ENCODE measurements around the gene PTBP3. TPM values are rescaled to one million over a fixed set of nuclear protein-coding genes. Genes with fewer than 3 reads are reported as not detected.

PTBP3 gene
- polyA plus RNA-seq, 1 of the 3 experiments (the other 2 are of a cell fraction), result 6.1 TPM

GRCh38 chr9:112338561-112338960 is 5.1 kb upstream of the PTBP3 start:
- DNase-seq, result no peak
- no peaks in the 10 kb centered on the region for H3K9me3 ChIP-seq

GRCh38 chr9:112337547-112337946 is 4.1 kb upstream of the PTBP3 start:
- H2AFZ ChIP-seq (ENCODE audit: low read depth), result no peak overlapping the region
- H3K9ac ChIP-seq, result no peak overlapping the region
- no peaks in the 10 kb centered on the region for H3K9me3 ChIP-seq
- H3K36me3 ChIP-seq (replicated peaks in 1 of 2; ENCODE audit: control insufficient read depth in 1 of 2, insufficient read depth in 2 of 2, low read length in 1 of 2), result no peaks in the 10 kb centered on the region
- no peak overlapping the region for H3K4me3 ChIP-seq (ENCODE audit: low read depth in 2 of 2, low read length in 1 of 2)
- no peaks in the 10 kb centered on the region for H4K20me1 ChIP-seq (ENCODE audit: insufficient read depth)
- ChIA-PET CTCF (no interaction called here), POLR2A (no interaction called here)
- no peak overlapping the region for H3K4me2 ChIP-seq
- no peak for DNase-seq
- H3K79me2 ChIP-seq (ENCODE audit: insufficient read depth), result peaks cover 3% of the 10 kb centered on the region; the same call in 1 of the 2 replicates
- no peaks in the 10 kb centered on the region for H3K9me2 ChIP-seq
- H3K4me1 ChIP-seq (ENCODE audit: control insufficient read depth in 1 of 2, insufficient read depth in 2 of 2, low read depth in 1 of 2, low read length in 1 of 2), result no peaks in the 10 kb centered on the region
- no peak overlapping the region for H3K27ac ChIP-seq (ENCODE audit: low read depth in 2 of 2, low read length in 1 of 2)
- WGBS (ENCODE audit: low lambda C conversion rate), result 44% methylated on average over 1 of the region's 1 CpG
- H3F3A ChIP-seq (replicated peaks; ENCODE audit: insufficient read depth), result peaks cover 19% of the 10 kb centered on the region
- H3K27me3 ChIP-seq (ENCODE audit: insufficient read depth), result no peaks in the 10 kb centered on the region
- no peak for TF ChIP-seq EZH2phosphoT487 (IDR thresholded peaks at IDR 0.05; ENCODE audit: borderline replicate concordance, low read depth)
- no peak for TF ChIP-seq CTCF (IDR thresholded peaks at IDR 0.05)
- no peak for TF ChIP-seq POLR2AphosphoS5 (IDR thresholded peaks at IDR 0.05; ENCODE audit: low read depth, low read length)
- no peak for TF ChIP-seq ZBTB33 (IDR thresholded peaks at IDR 0.05; ENCODE audit: borderline replicate concordance, low read depth)
- TF ChIP-seq REST (IDR thresholded peaks at IDR 0.05; ENCODE audit: low read depth, low read length), result no peak
- no peak for TF ChIP-seq USF1 (IDR thresholded peaks at IDR 0.05; ENCODE audit: borderline replicate concordance, low read depth)
- TF ChIP-seq RAD21 (IDR thresholded peaks at IDR 0.05; ENCODE audit: low read length), result no peak
- TF ChIP-seq NRF1 (IDR thresholded peaks at IDR 0.05; ENCODE audit: low read depth, low read length), result no peak
- TF ChIP-seq FOSL2 (IDR thresholded peaks at IDR 0.05; ENCODE audit: borderline replicate concordance, low read depth), result no peak
- TF ChIP-seq MAX (IDR thresholded peaks at IDR 0.05; ENCODE audit: low read depth), result no peak
- no peak for TF ChIP-seq GABPA (IDR thresholded peaks at IDR 0.05; ENCODE audit: low read depth)
- no peak for TF ChIP-seq RFX5 (IDR thresholded peaks at IDR 0.05; ENCODE audit: low read length)
- TF ChIP-seq RXRA (IDR thresholded peaks at IDR 0.05; ENCODE audit: borderline replicate concordance, low read depth), result no peak
- no peak for TF ChIP-seq JUND (IDR thresholded peaks at IDR 0.05)
- TF ChIP-seq MXI1 (IDR thresholded peaks at IDR 0.05; ENCODE audit: low read depth, low read length), result no peak

More at GRCh38 chr9:112338561-112338960, 5.1 kb upstream of the PTBP3 start:
- H2AFZ ChIP-seq (ENCODE audit: low read depth), result no peak overlapping the region; the same call in 1 of the 2 replicates
- H3K36me3 ChIP-seq (replicated peaks in 1 of 2; ENCODE audit: control insufficient read depth in 1 of 2, insufficient read depth in 2 of 2, low read length in 1 of 2), result no peaks in the 10 kb centered on the region
- H3K4me3 ChIP-seq (ENCODE audit: low read depth in 2 of 2, low read length in 1 of 2), result no peak overlapping the region
- POLR2A ChIA-PET, result no interaction called here
- no peak overlapping the region for H3K4me2 ChIP-seq
- no peaks in the 10 kb centered on the region for H3K9me2 ChIP-seq
- CTCF ChIA-PET, result interaction anchor here (1.4 to 1.6 kb wide), 2 partner anchors 241 to 264 kb away, joined by 3 read pairs; no protein-coding TSS in a partner anchor
- peak overlapping the region in 1 of 2 experiments; percentile 11; a peak in 1 of 4 replicates for H3K27ac ChIP-seq (ENCODE audit: low read depth in 2 of 2, low read length in 1 of 2)
- no peaks in the 10 kb centered on the region for H3K4me1 ChIP-seq (ENCODE audit: control insufficient read depth in 1 of 2, insufficient read depth in 2 of 2, low read depth in 1 of 2, low read length in 1 of 2)
- peaks cover 16% of the 10 kb centered on the region for H3F3A ChIP-seq (replicated peaks; ENCODE audit: insufficient read depth)
- H3K9ac ChIP-seq, result no peak overlapping the region
- 39% methylated on average over 3 of the region's 3 CpGs for WGBS (ENCODE audit: low lambda C conversion rate)
- H3K27me3 ChIP-seq (ENCODE audit: insufficient read depth), result no peaks in the 10 kb centered on the region
- H3K79me2 ChIP-seq (ENCODE audit: insufficient read depth), result no peaks in the 10 kb centered on the region
- TF ChIP-seq RAD21 (IDR thresholded peaks at IDR 0.05; ENCODE audit: low read length) (no peak), PBX3 (IDR thresholded peaks at IDR 0.05) (0 out of 2 replicates have a peak, but pooled peaks have one; percentile 7), POLR2AphosphoS5 (IDR thresholded peaks at IDR 0.05; ENCODE audit: low read depth, low read length) (no peak)
- no peaks in the 10 kb centered on the region for H4K20me1 ChIP-seq (ENCODE audit: insufficient read depth)
